ENCODE data around the gene CLEC18B.
"Not testable (repeated sequence)": the region's sequence is repeated elsewhere in the genome, so short reads cannot be mapped to it uniquely, and the experiment has no call there.

DNA sequence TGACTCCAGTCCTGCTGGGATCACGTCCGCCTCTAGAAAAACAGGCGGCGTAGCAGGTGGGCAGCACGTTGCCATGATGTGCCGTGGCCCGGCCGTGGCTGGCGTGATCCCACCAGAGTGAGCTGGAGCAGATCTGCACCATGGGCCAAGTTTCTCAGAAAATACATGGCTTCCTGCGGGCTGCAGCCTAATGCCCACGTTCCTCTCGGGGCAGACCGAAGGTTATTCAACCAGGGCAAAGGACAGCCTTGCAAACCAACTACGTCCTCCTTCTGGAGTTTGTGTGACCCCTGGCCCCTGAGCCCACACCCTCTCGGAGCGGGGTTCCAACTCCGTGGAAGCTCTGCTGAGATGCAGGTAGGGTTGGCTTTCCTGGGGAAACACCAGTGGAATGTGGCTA lies 808 bp upstream of the CLEC18B start:
- TF ChIP-seq POLR2AphosphoS5 (IDR thresholded peaks at IDR 0.05) = not testable (repeated sequence)
- TF ChIP-seq, protein P1, sequence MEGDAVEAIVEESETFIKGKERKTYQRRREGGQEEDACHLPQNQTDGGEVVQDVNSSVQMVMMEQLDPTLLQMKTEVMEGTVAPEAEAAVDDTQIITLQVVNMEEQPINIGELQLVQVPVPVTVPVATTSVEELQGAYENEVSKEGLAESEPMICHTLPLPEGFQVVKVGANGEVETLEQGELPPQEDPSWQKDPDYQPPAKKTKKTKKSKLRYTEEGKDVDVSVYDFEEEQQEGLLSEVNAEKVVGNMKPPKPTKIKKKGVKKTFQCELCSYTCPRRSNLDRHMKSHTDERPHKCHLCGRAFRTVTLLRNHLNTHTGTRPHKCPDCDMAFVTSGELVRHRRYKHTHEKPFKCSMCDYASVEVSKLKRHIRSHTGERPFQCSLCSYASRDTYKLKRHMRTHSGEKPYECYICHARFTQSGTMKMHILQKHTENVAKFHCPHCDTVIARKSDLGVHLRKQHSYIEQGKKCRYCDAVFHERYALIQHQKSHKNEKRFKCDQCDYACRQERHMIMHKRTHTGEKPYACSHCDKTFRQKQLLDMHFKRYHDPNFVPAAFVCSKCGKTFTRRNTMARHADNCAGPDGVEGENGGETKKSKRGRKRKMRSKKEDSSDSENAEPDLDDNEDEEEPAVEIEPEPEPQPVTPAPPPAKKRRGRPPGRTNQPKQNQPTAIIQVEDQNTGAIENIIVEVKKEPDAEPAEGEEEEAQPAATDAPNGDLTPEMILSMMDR (IDR thresholded peaks at IDR 0.05) = not testable (repeated sequence)

All from breast epithelium (tissue), 3 donors.